ENCODE results near the gene SLC34A2.

- TF ChIP-seq CTCF (IDR thresholded peaks at IDR 0.05; ENCODE audit: low read length), result no peak
- no peak for TF ChIP-seq EZH2 (optimal IDR thresholded peaks at IDR 0.05; ENCODE audit: low read depth, low read length)
Measured at GRCh38 chr4:25650311-25650710, 5.3 kb upstream of the SLC34A2 start.

Measured in MM.1S (cell line).